Endothelial cell (in vitro differentiated cells): Measurements from ENCODE around the gene FMO3. TPM values are rescaled to one million over a fixed set of nuclear protein-coding genes. Genes with fewer than 3 reads are reported as not detected.

ENCODE experiments used
- DNase-seq: peaks from one replicate; pipeline ENCODE4 v3.0.0; 2021; ENCODE audit warnings: low spot score
- H3K27ac Mint-ChIP-seq: one replicate; pipeline ENCODE4 v1.8.0; 2021; ENCODE audit warnings: mixed read lengths, inconsistent platforms; ENCODE audit not compliant: unreplicated experiment
- H3K27me3 Mint-ChIP-seq: one replicate; pipeline ENCODE4 v1.8.0; 2021; ENCODE audit warnings: mild to moderate bottlenecking, moderate library complexity, mixed read lengths, inconsistent platforms; ENCODE audit not compliant: unreplicated experiment
- H3K36me3 Mint-ChIP-seq: one replicate; pipeline ENCODE4 v1.8.0; 2021; ENCODE audit warnings: mild to moderate bottlenecking, low read depth, mixed read lengths, inconsistent platforms; ENCODE audit not compliant: unreplicated experiment
- H3K4me1 Mint-ChIP-seq: one replicate; pipeline ENCODE4 v1.8.0; 2021; ENCODE audit warnings: mild to moderate bottlenecking, mixed read lengths, inconsistent platforms; ENCODE audit not compliant: unreplicated experiment
- H3K4me3 Mint-ChIP-seq: one replicate; pipeline ENCODE4 v1.8.0; 2021; ENCODE audit warnings: mild to moderate bottlenecking, mixed read lengths, inconsistent platforms; ENCODE audit not compliant: unreplicated experiment
- H3K9me3 Mint-ChIP-seq: one replicate; pipeline ENCODE4 v1.8.0; 2021; ENCODE audit warnings: mixed read lengths, inconsistent platforms; ENCODE audit not compliant: unreplicated experiment
- CTCF ChIP-seq: fragments of 200-600 bp; sonication (generic); IDR thresholded peaks from one replicate; pipeline ENCODE4 v1.5.0; 2021; ENCODE audit warnings: antibody characterized with exemption; ENCODE audit not compliant: unreplicated experiment
- long read RNA-seq: library from polyadenylated mRNA; unstranded; transcript quantifications from one replicate; pipeline ENCODE4 v2.0.0, GENCODE V29; 2020; ENCODE audit not compliant: unreplicated experiment
- total RNA-seq: library from RNA; stranded (reverse); fragmentation: NEBNext Ultra II Directional; extraction: Animal tissue kit (Norgen Biotek cat#: 25700); gene quantifications from one replicate; pipeline ENCODE4 v1.2.1, GENCODE V29; 2021; ENCODE audit not compliant: unreplicated experiment

Gene FMO3
- total RNA-seq = not detected
- long read RNA-seq = 0 reads

- no peaks in the 10 kb centered on the region for H3K9me3 Mint-ChIP-seq
- no peak within 1 kb of the TSS for H3K27ac Mint-ChIP-seq
- no peaks in the 10 kb centered on the region for H3K36me3 Mint-ChIP-seq
- no peak for TF ChIP-seq CTCF
- no peak for DNase-seq
- no peaks in the 10 kb centered on the region for H3K4me1 Mint-ChIP-seq
- no peak within 1 kb of the TSS for H3K4me3 Mint-ChIP-seq
- H3K27me3 Mint-ChIP-seq = peaks cover 3% of the 10 kb centered on the region
Measured at GRCh38 chr1:171090604-171091003, at the start of gene FMO3. Gene FMO3 (plus strand): TSS chr1:171090905. CDS start chr1:171092659, 1,754 bp downstream.

- Mint-ChIP-seq H3K27me3 (no peaks in the 10 kb centered on the region), H3K9me3 (no peaks in the 10 kb centered on the region), H3K36me3 (no peaks in the 10 kb centered on the region), H3K4me1 (no peaks in the 10 kb centered on the region), H3K27ac (no peak overlapping the region), H3K4me3 (no peak overlapping the region)
- no peak for DNase-seq
- no peak for TF ChIP-seq CTCF
Measured at GRCh38 chr1:171048014-171048413, 42.7 kb upstream of the FMO3 start.

GRCh38 chr1:171052977-171053376 is 37.7 kb upstream of the FMO3 start:
- no peak overlapping the region for H3K4me3 Mint-ChIP-seq
- no peaks in the 10 kb centered on the region for H3K9me3 Mint-ChIP-seq

GRCh38 chr1:171055966-171056643 is 34.6 kb upstream of the FMO3 start:
- Mint-ChIP-seq H3K27me3 (peaks cover 2% of the 10 kb centered on the region), H3K27ac (no peak overlapping the region)

More at GRCh38 chr1:171052977-171053376, 37.7 kb upstream of the FMO3 start:
- Mint-ChIP-seq H3K4me1 (no peaks in the 10 kb centered on the region), H3K27ac (no peak overlapping the region), H3K27me3 (peaks cover 2% of the 10 kb centered on the region), H3K36me3 (no peaks in the 10 kb centered on the region)
- no peak for DNase-seq
- TF ChIP-seq CTCF = no peak

More at GRCh38 chr1:171055966-171056643, 34.6 kb upstream of the FMO3 start:
- no peak for TF ChIP-seq CTCF
- Mint-ChIP-seq H3K4me3 (no peak overlapping the region), H3K36me3 (no peaks in the 10 kb centered on the region), H3K9me3 (no peaks in the 10 kb centered on the region), H3K4me1 (no peaks in the 10 kb centered on the region)
- DNase-seq = no peak
